ENCODE data around the gene SPAST. TPM values are rescaled to one million over a fixed set of nuclear protein-coding genes. Genes with fewer than 3 reads are reported as not detected.

SPAST gene
- total and polyA plus RNA-seq, 2 of the 13 experiments (the other 11 are each of a cell fraction or from before 2014, with no cell fraction given) = 11.5 to 40.4 TPM

DNA sequence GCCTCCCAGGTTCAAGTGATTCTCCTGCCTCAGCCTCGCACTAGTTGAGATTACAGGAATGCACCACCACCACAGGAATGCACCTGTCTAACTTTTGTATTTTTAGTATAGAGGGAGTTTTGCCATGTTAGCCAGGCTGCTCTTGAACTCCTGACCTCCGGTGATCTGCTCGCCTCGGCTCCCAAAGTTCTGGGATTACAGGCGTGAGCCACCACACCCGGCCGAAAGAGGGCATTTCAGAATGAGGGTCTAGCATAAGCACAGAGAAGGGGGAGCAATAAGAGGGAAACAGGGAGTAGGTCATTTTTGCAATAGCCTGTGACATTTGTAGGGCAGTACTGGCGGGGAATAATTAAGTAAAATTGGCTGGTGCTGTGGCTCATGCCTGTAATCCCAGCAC, 1.9 kb upstream of the SPAST start (continued):
- TF ChIP-seq NR2F6 (IDR thresholded peaks at IDR 0.05) (no peak), NR2F6 (CRISPR knock-in tag; IDR thresholded peaks at IDR 0.05) (peak; percentile 26; the same call in 1 of the 2 replicates), JARID2 (CRISPR knock-in tag; IDR thresholded peaks at IDR 0.05; ENCODE audit: insufficient replicate concordance) (no peak), TBX2 (CRISPR knock-in tag; IDR thresholded peaks at IDR 0.05; ENCODE audit: borderline replicate concordance) (0 out of 2 replicates have a peak, but pooled peaks have one; percentile 47), RXRA (CRISPR knock-in tag; IDR thresholded peaks at IDR 0.05) (peak; percentile 37; the same call in 1 of the 2 replicates), REXO4 (CRISPR knock-in tag; IDR thresholded peaks at IDR 0.05; ENCODE audit: borderline replicate concordance) (no peak), KDM1A (CRISPR knock-in tag; IDR thresholded peaks at IDR 0.05) (peak; percentile 63; the same call in 1 of the 2 replicates), ONECUT2 (CRISPR knock-in tag; IDR thresholded peaks at IDR 0.05) (no peak), ZNF670 (CRISPR knock-in tag; IDR thresholded peaks at IDR 0.05; ENCODE audit: borderline replicate concordance) (no peak), RARA (CRISPR knock-in tag; IDR thresholded peaks at IDR 0.05) (peak; percentile 46), KAT7 (CRISPR knock-in tag; IDR thresholded peaks at IDR 0.05; ENCODE audit: borderline replicate concordance) (no peak), KLF6 (CRISPR knock-in tag; IDR thresholded peaks at IDR 0.05) (0 out of 2 replicates have a peak, but pooled peaks have one; percentile 35), ZNF496 (CRISPR knock-in tag; IDR thresholded peaks at IDR 0.05; ENCODE audit: insufficient replicate concordance) (no peak), ZSCAN9 (CRISPR knock-in tag; IDR thresholded peaks at IDR 0.05; ENCODE audit: borderline replicate concordance) (0 out of 2 replicates have a peak, but pooled peaks have one; percentile 43)
- TF ChIP-seq, protein P1, sequence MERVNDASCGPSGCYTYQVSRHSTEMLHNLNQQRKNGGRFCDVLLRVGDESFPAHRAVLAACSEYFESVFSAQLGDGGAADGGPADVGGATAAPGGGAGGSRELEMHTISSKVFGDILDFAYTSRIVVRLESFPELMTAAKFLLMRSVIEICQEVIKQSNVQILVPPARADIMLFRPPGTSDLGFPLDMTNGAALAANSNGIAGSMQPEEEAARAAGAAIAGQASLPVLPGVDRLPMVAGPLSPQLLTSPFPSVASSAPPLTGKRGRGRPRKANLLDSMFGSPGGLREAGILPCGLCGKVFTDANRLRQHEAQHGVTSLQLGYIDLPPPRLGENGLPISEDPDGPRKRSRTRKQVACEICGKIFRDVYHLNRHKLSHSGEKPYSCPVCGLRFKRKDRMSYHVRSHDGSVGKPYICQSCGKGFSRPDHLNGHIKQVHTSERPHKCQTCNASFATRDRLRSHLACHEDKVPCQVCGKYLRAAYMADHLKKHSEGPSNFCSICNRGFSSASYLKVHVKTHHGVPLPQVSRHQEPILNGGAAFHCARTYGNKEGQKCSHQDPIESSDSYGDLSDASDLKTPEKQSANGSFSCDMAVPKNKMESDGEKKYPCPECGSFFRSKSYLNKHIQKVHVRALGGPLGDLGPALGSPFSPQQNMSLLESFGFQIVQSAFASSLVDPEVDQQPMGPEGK (CRISPR knock-in tag; IDR thresholded peaks at IDR 0.05) = no peak
- TF ChIP-seq, protein P2, sequence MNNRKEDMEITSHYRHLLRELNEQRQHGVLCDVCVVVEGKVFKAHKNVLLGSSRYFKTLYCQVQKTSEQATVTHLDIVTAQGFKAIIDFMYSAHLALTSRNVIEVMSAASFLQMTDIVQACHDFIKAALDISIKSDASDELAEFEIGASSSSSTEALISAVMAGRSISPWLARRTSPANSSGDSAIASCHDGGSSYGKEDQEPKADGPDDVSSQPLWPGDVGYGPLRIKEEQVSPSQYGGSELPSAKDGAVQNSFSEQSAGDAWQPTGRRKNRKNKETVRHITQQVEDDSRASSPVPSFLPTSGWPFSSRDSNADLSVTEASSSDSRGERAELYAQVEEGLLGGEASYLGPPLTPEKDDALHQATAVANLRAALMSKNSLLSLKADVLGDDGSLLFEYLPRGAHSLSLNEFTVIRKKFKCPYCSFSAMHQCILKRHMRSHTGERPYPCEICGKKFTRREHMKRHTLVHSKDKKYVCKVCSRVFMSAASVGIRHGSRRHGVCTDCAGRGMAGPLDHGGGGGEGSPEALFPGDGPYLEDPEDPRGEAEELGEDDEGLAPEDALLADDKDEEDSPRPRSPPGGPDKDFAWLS (CRISPR knock-in tag; IDR thresholded peaks at IDR 0.05; ENCODE audit: borderline replicate concordance) = no peak
- TF ChIP-seq, protein P3, sequence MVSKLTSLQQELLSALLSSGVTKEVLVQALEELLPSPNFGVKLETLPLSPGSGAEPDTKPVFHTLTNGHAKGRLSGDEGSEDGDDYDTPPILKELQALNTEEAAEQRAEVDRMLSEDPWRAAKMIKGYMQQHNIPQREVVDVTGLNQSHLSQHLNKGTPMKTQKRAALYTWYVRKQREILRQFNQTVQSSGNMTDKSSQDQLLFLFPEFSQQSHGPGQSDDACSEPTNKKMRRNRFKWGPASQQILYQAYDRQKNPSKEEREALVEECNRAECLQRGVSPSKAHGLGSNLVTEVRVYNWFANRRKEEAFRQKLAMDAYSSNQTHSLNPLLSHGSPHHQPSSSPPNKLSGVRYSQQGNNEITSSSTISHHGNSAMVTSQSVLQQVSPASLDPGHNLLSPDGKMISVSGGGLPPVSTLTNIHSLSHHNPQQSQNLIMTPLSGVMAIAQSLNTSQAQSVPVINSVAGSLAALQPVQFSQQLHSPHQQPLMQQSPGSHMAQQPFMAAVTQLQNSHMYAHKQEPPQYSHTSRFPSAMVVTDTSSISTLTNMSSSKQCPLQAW (CRISPR knock-in tag; IDR thresholded peaks at IDR 0.05) = 0 out of 2 replicates have a peak, but pooled peaks have one; percentile 11
- TF ChIP-seq, protein P4, sequence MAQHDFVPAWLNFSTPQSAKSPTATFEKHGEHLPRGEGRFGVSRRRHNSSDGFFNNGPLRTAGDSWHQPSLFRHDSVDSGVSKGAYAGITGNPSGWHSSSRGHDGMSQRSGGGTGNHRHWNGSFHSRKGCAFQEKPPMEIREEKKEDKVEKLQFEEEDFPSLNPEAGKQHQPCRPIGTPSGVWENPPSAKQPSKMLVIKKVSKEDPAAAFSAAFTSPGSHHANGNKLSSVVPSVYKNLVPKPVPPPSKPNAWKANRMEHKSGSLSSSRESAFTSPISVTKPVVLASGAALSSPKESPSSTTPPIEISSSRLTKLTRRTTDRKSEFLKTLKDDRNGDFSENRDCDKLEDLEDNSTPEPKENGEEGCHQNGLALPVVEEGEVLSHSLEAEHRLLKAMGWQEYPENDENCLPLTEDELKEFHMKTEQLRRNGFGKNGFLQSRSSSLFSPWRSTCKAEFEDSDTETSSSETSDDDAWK (CRISPR knock-in tag; IDR thresholded peaks at IDR 0.05) = no peak
- TF ChIP-seq, protein P5, sequence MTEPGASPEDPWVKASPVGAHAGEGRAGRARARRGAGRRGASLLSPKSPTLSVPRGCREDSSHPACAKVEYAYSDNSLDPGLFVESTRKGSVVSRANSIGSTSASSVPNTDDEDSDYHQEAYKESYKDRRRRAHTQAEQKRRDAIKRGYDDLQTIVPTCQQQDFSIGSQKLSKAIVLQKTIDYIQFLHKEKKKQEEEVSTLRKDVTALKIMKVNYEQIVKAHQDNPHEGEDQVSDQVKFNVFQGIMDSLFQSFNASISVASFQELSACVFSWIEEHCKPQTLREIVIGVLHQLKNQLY (CRISPR knock-in tag; IDR thresholded peaks at IDR 0.05) = no peak
- TF ChIP-seq, protein P6, sequence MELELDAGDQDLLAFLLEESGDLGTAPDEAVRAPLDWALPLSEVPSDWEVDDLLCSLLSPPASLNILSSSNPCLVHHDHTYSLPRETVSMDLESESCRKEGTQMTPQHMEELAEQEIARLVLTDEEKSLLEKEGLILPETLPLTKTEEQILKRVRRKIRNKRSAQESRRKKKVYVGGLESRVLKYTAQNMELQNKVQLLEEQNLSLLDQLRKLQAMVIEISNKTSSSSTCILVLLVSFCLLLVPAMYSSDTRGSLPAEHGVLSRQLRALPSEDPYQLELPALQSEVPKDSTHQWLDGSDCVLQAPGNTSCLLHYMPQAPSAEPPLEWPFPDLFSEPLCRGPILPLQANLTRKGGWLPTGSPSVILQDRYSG (CRISPR knock-in tag; IDR thresholded peaks at IDR 0.05) = 0 out of 2 replicates have a peak, but pooled peaks have one; percentile 11
- TF ChIP-seq, protein P7, sequence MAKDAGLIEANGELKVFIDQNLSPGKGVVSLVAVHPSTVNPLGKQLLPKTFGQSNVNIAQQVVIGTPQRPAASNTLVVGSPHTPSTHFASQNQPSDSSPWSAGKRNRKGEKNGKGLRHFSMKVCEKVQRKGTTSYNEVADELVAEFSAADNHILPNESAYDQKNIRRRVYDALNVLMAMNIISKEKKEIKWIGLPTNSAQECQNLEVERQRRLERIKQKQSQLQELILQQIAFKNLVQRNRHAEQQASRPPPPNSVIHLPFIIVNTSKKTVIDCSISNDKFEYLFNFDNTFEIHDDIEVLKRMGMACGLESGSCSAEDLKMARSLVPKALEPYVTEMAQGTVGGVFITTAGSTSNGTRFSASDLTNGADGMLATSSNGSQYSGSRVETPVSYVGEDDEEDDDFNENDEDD (CRISPR knock-in tag; IDR thresholded peaks at IDR 0.05; ENCODE audit: borderline replicate concordance) = no peak

Measured in HepG2 (cell line).